Measurements from ENCODE around the gene KLHL29.

The KLHL29 gene

DNA sequence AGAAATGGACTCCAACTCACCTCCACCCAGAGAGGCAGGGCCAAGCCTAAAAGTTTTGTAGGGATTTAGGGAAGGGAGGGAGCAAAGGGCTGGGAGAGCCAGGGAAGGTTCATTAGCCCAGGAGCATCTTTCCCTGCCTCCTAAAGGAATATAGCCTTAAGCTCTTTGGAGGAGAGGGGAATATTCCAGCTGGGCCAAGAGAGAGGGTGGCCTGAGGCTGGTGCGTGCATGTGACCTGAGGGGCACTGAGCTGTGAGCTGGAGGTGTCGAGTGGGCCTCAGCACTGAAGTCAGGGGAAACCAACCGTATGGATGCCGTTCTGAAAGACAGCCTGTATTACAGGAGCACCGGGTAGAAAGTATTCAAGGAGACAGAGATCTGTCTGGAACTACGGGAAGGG, 112.6 kb downstream of the KLHL29 start:
- DNase-seq = no peak

DNA sequence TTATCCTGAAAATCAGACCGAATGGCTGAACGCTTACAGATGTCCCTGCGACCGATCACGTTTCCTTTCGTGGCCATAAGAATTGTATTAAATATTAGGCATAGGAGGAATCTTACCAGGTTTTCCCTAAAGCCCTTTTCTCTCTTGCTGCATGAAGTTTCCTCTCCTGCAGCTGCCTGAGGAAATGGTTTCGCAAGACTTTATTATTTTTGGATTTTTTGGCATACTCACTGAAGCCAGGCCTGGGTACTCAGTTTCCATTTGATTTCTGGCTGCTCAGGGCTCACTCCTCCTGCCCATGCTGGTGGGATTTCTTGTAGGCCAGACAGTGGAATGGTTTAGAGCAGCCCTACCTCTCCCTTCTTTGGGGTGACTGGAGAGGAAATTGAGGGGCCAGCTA, 114.0 kb downstream of the KLHL29 start:
- no peak for DNase-seq

DNA sequence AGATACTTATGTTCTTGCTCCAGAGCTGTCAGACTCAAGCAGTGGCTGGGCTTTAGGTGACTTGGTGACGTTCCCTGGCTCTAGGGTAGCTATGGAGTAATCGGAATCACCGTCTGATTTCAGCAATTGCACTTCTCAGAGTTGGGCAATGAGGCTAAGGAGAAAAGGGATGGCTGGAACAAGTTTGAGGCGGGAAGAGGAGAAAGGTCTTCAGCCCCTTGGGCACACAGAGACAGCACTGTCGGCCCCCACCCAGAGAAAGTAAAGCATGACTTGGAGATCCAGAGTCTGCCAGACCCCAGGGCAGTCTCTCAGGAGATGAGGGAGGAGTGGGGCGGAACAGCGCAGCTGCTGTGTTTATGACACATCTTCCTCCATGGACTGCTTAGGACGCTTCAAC, 114.5 kb downstream of the KLHL29 start:
- no peak for DNase-seq

DNA sequence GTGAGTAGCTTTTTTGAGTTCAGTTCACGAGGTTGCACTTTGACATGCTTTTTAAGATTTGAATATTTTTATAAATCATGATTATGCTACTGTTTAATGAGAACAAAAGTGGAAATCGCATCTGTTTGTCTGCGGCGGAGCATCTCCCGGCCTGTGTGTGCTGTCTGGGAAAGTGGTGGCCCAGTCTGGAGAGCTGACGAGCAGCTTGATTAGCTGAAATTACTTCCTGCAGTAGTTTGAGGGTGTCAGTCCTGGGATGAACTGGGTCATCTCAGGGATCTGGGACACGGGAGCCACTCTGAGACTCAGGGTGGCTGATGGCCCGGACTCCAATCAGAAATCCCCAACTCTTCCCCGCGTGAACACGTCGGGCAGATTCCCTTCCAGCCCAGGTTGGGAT, 115.9 kb downstream of the KLHL29 start:
- no peak for DNase-seq

DNA sequence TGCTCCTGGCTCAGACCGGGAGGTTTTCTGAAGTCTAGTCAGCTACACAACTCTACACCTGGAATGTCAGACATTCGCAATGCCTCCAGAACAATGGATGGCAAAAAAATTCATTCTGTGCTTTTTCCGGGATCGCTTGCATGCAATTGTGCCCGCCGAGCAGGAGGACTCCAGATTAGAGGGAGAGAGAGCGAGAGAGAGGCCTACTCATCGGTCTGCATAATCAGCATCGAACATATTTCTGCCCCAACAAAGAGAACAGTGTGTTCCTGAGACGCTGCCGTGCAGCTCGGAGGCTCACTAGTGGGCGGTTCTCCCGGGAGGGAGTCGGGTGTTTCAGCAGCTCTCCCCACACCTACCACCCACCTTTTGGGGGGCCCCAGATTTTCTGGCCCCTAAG, 117.1 kb downstream of the KLHL29 start:
- DNase-seq = no peak

DNA sequence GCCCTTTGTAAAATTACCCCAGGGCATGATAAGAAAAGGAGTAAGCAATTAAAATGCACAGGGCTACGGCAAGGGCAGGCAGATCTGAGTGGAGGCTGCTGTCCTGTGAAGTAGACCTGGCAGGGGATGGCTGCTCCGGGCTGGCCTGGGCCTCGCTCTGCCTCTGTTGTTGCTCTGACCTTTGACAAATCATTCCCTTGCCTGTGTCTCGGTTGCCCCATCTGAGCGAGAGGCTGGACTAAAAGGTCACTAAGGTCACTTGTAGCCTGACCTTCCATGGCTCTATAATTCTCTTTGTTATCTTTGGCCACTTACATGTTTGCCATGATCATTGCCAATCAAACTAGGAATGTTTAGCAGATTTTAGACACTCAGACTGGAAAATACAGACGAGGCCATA, 118.1 kb downstream of the KLHL29 start:
- no peak for DNase-seq

DNA sequence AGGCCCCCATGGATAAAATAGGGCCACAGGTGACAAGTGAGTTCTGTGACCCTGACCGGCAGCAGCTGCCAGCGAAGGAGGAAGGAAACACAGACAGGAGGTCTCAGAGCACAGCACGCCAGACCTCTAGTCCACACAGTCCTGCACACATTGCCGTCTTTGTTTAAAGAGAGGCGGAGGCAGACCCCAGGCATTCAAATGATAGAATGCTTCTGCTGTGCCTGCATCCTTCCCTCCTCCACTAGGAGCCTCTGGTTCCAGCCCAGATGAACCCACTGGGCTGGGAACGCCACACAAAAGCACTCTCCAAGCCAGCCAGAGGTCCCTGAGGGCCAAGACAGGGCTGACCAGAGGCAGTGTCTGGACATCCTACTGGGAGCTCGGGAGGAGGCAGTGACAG, 118.7 kb downstream of the KLHL29 start:
- DNase-seq = no peak

DNA sequence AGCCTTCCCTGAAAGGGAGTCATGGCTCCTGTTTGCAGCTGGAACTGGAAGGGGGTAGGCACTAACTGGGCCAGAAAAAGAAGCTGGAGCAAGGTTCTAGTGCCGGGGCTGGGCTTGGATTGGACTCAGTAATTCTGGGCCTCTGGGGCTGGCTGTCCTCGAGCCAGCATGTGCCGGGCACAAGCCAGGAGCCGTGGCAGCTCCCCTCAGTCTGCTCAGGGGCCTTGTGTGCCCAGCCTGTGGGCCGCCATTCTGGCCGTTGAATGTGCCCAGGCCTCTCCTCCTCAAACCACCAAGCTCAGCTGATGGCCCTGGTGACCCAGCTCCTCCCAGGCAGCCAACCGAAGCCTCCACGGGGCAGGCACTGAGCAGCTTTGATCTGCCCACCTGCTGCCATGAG, 119.6 kb downstream of the KLHL29 start:
- no peak for DNase-seq

DNA sequence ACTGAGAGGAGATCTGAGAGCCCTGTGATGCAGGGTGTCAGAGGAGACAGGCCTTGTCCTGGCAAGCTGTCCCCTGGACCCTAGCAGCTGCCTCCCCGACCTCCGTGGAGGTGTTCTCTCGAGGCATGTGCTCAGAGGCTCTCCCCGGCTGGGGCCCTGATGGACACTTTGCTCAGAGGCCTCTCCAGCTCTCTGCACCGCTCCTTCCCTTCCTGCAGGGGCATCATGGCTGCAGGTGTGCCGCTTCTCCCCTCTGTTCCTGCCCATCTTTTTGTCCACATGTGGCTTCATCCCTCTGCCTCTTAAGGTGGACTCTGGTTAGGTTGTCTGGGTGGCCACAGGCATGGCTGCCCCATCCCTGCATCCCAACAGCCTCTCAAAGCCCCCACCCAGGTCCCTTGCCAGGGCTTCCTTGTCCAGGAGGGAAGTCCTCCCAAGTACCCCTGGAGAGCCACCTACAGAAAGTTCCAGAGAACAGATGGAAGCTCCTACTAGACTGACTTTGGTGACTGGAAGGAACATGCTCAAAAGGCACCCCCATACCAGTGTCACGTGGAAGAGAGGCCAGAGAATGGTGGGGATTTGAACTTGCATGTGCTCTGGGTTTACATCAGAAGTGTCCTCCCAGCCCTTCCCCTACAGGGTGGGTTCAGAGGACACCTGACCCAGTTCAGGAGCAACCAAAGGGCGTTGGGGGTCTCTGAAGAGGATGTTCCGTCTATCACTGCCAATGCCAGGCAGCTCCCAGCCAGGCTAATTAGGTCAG, 120.4 kb downstream of the KLHL29 start:
- DNase-seq = no peak

DNA sequence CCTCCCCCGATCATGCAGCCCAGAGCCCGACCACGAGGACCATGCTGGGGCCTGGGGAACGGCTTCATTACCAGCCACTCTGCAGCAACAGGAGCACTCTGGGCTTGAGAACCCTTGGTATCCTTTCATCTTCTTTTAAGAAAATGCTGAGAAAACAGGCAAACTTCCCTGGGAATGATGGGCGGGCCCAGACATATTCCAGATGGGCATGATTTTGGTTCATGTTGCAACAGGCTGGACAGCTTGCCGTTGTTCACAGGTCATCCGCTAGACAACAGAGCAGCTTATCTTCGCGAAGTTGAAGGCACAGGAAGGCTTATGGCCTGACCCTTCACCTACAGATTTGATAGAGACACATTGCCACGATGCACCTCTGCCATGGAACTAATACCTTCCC, 121.0 kb downstream of the KLHL29 start:
- DNase-seq = no peak

DNA sequence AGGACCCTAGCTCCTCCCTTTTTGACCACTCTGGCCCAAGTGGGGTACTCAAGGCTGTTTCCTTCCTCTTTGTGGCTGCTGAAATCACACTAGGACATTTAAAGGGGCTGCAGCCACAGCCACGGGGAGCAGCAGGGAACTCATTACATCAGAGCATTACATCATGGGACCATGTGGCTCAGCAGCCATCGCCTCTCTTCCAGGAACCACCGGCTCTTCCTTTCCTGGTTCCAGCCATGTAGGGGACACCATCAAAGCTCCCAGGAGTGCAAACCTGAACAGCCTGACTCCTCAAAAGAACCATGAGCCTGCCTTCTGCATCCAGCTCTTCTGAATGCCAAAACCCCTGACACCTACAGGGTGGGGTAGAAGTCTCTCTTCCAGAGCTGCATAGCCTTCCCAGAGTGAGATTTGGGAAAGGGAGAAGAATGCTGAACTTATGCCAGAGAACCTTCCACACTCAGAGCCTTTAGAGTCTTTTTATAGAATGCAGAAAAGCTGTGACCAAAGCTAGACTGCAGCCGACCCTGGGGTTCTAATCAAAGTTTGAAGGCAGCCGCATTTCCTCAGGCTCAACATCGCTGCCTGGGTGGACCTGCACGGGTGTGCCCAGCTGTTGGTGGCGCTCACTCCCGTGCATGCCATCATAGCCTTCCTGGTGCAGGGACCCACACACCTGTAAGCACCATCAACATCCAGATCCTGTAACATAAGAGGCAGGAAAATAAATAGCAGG, 121.7 kb downstream of the KLHL29 start:
- DNase-seq = no peak

DNA sequence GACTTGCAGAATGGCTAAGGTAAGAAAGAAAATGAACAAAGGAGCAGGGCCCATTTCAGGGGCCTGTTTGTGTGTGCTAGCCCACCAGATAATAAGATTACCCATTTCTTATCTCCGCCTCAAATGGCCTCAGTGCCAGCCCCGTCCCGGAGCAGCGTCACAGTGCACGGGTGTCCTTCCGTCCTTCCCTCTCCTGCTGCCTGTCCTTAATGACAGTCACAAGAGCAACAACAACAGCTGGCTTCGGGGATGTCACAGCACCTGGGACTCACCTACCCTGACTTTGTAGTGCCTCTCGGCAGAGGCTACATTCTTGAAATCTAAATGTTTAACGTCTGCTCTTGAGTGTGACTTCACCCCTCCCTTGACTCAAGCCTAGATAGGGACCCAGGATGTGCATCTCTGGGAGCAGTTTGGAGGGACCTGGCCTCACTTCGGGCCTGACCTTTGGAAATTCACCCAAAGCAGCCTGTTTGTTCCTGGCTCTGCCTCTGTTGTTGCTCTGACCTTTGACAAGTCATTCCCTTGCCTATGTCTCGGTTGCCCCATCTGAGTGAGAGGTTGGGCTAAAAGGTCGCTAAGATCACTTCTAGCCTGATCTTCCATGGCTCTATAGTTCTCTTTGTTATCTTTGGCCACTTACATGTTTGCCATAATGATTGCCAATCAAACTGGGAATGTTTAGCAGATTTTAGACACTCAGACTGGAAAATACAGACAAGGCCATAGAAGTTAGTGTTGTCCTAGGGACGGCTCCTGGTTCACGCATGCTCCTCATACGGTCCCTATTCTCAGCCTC, 122.5 kb downstream of the KLHL29 start:
- no peak for DNase-seq

DNA sequence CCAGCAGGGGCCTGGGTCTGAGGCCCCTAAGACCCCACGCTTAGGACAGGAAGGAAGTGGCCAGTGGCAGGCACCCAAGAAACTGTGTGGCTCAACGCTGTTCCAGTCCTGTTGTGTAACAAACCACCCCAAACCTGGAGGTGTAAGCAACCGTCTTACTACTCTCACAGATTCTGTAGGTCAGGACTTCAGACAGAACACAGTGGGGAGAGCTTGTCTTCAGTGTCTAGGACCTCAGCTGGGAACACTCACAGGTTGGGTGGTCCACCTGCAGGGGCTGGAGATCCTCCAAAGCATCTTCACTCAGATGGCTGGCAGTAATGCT, 123.0 kb downstream of the KLHL29 start:
- DNase-seq = no peak

DNA sequence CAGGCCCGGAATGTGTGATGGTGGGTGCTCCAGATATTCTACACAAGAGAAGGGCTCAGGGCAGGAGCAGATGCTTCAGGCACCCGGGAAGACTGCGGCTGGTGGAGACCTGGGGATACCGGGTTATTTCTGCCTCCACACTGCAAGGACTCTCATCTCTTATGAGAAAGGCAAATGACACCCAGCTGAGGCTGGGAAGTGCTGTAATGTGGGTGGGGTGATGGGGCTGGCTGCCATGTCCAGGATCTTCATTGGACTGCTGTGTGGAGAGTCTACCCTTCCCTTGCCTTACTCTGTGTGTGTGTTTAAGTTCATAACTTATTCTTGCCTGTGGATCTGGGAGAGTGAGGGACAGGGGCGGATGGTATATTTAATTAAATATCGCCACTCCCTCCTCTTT, 124.1 kb downstream of the KLHL29 start:
- no peak for DNase-seq

DNA sequence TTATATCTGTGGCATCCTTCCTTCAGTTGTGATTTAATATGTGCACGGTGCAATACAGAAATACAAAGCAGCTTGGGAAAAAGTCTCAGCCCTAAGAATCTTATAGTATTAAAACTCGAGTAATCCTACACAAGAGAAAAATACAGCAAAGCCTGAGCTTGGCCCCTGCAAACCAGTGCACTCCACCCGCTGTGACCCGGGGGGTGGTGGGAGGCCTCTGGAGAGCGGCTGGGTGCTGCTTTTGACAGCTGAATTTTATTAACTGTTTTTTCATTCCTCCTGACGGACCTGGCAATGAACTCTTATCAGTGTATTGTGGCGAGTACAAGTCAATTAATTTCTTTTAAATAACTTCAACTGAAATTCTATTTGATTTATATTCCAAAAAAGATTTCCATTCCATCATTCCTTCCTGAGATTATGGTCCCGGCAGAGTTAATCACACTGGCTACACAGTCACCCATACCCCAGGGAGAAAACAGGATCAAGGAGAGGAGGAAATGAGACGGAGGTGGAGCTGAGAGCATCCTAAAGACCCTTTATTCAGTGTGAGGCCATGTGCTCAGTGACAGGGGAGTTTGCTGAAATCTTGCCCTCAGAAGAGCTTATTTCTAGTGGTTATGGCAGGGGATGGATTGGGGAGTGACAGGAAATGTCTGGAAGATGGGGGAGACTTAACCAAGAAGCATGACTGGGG, 124.8 kb downstream of the KLHL29 start:
- DNase-seq = no peak

DNA sequence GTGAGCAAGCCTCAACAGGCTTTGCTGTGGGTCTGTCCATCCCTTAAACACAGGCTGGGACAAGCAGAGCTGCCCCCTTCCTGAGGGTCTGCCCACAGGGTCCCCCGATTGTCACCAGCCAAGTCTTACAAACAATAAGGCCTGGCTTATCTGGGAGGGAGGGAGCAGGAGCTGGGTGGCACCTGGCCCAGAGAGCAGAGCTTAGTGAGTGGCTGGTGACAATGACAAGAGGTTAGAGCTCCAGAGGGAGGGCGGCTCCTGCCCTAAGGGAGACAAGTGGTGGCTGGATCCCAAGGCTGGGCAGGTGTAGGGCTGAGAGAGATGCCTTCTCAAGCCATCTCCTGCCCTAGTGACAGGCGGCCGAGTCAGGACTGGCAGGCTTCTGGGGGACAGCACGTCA, 125.5 kb downstream of the KLHL29 start:
- no peak for DNase-seq

DNA sequence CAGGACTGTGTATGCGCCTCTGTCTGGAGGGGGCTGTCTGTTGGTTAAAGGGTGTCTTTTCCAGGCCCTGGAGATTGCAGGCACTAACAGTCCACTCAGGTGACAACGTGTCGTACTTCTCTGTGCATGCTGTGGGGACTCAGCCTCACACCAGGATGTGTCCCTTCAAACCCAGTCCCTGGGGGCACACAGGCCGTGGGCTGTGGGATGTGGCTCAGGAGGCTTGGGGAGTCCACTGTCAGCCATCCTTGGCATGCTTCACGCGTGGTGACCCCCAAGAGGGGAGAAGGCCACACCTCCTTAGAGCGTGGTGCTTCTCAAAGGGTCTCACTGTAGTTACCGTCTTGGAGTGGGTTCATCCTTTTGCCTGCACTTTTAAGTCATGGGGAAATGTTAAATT, 127.8 kb downstream of the KLHL29 start:
- DNase-seq = no peak

DNA sequence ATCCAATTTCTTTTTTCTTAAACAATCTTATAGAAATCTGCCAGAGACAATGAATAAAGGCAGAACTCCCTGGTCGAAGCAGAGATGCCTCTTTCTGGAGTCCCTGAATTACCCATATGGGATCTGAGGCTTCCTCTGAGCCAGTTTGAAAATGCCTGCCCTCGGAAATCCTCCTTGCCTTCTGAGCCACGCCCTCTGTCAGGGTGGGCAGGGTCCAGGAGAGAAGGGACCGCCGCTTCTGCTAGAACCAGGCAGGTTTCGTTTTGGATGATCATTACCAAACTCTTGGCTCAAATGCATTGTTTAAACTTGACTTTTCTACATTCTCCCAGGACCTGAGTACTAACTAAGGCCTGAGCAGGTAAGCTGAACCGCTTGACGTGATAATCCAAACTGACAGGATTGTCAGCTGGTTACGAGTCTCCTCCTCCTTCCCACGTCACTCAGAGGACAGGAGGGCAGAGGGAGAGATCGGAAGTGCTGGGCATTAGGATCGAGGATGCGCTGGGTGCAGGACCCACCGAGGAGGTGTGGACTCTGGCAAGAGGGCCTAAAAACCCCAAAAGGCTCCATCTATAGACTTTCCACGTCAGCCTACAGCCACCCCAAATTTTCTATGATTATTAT, 128.4 kb downstream of the KLHL29 start:
- DNase-seq = no peak

DNA sequence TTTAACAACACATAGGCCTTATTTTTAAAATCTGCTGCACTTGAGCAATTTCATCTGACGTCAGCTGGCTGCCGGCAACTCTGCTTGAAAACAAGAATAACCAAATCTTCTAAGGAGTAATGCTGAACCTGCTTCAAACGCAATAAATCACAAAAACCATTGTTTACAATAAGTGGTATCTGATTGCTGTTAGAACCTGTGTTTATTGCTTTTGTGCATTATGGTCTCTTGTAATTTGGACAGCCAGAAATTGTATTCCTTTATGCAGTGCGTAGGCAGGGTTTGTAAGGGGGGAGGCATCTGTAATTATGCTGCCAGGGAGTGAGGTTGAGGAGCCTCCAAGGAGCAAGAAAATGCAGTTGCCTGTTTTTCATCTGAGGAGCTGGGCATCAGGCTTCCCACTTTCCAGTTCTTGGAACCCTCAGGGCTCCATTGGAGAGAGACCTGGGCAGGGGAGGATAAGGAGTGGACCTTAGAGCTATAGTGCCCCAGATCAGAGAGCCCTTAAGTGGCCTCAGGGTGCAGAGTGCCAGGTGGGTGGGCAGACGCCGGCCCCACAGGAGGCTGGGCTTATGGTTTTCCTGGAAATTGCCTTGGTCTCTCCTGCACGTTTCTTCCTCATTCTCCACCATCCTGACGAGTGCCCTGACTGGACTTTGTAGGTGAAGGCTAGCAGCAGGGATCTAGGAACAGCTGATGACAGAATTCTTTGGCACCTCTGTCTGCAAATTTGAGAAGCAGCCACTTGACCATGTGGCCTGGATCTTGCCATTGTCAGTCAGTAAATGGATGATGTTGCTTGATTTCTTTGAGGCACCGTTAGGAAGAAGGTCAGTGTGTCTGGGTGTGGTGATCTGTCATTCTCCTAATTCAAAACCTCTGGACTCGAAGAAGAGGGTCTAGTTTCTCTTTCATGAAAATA, 129.2 kb downstream of the KLHL29 start:
- no peak for DNase-seq

DNA sequence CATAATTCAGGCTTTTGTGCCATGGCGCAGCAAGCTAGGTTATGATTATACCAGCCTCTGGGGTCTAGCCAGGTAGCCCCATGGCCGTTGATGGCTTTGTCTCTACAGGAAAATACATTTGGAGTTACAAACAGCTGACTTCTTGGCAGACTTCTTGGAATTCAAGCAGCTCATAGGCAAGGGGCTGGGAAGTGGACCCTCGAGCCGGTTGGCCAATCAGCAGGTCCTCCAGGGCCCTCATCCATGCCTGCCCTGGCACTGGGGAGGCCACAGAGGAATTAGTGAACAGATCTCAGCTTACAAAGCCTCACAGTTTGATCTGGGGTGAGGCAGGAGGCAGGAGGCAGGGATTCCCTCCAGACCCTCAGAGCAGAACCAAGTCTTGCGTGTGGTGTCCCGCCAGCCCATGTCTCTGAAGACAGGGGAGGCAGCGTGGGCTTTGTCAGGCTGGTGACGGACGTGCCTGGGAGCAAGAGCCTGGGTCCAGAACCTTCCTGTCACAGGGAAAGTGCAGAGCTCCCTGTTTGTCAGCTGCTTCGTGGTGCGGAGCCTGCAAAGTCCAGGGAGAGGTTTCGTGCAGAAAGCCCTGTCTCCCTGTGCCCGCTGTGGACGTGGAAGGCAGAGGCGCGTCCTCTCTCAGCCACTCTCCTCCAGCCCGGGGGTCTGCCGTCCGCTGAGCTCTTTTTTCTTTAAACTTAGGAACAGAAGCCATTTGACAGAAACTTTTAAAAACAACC, 131.7 kb downstream of the KLHL29 start:
- DNase-seq = no peak
